ENCODE data around the gene TRIM62.

Gene TRIM62

DNA sequence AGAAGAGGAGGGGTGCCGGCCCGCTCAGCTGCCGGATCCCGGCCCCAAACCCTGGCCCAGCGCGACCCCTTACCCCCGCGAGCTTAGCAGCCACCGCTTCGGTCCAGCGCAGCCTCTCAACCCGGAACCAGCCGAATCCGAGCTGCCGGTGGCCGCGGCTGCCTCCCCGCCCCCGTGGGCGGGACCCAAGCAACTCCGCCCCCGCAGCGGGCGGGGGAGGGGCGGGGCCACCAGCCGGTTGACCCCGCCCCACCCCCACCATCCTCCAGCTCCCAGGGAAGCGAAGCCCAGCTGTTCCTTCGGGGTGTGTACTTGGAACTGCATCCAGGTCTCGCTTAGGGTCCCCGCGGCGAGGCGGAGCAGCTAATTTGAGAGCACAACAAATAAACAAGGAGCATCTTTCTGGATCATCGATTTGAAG lies at the start of gene TRIM62:
Gene TRIM62, minus strand, starts transcription at position 123 of the 421 bp plus-strand sequence. CDS start 611 bp downstream, outside the sequence.
- DNase-seq: peak; percentile 77

DNA sequence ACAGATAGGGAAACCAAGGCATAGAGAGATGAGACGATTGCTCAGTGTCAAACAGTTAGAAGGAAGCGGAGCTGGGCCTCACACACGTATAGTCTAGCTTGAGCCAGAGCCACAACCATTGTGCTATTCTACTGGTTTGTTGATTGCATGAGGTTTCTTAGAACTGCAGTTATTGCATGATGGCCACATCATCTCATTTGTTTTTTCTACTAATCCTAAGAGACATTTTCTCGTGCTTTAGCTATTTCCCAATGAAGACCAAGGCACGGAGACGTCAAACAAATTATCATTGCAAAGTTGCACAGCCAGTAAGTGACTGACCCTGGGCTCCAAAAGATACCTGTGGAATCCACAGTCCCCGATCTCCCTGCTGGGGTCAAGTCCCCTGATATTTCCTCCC lies 49.3 kb upstream of the TRIM62 start:
- DNase-seq: no peak

DNA sequence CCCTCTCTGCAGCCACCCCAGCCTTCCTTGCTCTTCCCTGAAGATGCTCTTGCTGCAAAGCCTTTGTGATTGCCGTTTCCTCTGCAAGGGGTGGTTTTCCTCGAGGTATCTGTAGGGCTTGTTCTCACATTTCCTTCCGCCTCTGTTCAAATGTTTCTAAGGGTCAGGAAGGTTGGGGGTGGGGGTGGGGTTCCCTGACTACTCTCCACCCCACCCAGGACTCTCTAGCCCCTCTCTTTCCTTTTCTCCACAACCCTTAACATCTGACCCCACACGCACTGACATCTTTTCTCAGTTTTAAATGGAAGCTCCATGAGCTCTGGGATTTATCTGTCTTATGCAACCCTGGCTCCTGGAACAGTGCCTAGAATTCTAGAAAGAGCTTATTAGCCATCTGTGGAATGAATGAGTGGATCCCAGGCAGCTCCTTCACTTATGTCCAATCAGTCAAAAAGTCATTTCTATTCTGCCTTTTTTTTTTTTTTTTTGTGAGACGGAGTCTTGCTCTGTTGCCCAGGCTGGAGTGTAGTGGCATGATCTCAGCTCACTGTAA lies 47.2 kb upstream of the TRIM62 start:
- no peak for DNase-seq

DNA sequence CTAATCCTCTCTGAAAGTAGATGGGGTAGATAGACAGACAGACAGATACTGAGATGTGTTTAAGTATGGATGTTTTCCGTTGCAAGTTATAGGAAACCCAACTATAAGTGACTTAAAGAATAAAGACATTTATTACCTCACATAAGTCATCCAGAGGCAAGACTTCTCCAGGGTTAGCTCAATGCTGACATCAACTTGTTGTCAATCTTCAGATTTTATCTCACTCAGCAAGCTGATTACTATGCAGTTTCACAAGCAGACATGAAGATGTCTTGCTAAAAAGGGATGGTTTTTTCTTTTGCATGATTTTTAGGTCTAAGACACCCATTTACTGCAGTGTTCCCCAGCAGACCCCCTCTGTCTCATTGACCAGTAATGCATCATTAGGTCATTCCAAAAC lies 43.7 kb upstream of the TRIM62 start:
- DNase-seq: no peak

DNA sequence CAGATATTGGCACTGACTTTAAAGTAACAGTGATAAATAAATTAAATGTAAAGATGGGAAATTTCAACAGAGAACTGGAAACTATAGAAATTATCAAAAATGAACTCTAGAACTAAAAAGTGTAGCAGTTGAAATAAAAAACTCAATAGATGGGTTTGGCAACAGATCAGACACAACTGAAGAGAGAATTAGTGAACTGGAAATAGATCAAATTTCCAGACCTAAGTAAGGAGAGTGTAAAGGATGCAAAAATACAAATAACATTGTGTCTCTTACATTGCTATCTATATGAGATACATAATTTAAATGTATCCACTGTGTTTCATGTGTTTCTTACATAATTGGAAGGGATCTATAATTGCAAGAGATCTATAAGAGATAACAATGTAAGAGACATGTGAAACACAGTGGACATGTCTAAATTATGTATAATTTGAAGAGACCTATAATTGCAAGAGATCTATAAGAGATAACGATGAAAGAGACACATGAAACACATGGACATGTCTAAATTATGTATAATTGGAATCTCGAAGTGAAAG lies 42.4 kb upstream of the TRIM62 start:
- no peak for DNase-seq

DNA sequence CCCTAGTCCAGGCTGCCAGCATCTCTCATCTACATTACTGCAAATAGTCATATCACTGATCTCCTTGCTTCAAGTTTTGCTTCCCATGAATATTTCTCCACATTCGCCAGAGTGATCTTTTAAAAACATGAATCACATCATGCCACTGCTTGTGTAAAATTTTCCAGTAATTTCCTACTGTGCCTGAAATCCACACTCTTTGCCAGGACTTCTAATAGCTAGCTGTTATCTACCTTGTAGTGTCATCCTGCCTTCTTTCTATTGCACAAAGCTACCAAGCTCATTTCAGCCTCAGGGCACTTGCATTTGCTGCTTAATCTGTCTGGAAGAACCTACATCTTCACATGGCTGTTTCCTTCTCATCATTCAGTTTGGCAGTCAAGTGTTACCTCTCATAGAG lies 40.5 kb upstream of the TRIM62 start:
- no peak for DNase-seq

DNA sequence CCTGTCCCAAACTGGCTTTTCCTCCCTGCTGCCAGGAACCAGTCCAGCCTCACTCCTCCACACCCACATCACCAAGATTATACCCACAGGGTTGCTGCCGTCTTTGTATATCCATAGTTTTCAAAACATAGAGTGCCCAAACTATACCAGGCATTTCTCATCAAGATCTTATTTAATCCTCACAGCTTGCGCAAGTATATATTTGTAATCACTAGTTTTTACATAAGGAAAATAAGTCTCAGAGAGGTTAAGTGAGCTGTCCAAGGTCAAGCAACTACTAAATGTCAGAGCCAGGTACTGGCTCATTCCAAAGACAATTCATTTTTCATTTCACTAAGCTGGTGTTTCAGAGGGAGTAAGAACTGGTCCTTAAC lies 39.5 kb upstream of the TRIM62 start:
- no peak for DNase-seq

DNA sequence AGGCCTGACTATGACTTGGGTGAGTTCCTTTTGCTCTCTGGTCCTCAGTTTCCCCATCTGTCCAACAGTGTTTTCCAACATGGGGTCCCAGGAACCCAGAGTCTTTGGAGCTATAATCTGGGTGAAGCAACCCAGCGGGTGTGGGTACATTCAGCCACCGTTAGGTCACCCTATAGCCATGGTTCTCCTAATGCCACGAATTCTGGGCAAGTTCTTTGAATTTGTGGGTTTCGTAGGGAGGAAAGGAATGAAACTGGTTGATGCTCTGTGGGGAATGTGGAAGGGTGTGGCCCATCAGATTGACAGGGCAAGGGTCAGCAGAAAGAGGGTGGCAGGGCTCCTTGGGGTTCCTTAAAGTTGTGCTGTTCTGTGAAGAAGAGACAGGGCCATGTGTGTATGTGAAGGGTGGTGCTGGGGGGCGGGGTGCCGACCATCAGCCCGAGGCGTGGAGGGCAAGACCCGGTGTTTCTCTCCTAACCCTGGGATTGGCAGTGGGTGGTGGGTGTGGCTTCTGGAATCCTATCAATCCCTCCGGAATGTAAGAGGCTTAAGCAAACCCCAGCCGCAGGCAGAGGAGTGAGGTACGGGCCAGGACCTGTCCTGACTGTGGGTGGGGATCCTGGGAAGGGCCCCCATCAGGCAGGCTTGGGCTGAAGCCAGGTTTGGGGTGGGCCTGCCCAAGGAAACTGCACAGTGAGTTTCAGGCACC lies 39.0 kb upstream of the TRIM62 start:
- DNase-seq: no peak

DNA sequence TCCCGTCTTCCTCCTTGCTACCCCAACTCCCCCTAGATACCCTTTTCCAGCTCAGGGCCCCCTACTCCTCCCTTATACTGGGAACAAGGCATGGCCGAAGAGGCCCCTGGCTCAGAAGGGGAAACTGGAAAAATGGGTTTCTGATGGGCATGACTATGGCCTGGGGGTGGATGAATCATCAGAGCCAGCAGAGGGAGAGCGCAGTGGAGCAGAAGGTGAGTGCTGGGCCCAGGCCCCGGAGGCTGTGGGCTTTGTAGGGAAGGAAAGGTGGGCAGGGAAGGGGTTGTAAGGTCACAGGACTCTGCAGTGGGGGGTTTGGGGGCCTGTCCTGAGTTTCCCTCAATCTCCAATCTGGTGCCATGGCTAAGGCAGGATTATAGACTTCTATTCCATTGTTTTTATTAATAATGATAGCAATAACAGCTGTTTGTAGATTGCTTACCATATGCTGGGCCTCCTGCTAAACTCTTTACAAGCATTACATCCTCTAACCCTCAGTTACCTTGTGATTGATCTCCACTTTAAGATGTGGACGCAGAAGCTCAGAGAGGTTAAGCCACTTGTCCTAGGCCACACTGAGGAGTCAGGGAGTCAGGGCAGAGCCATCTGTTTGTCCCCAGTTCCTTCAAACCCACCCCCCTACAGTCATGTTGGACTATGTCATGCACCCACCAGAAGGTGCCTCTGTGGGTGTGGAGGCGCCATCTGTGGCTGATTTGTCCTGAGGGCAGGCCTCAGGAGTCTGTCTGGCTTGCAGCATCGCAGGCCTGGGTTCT lies 38.2 kb upstream of the TRIM62 start:
- DNase-seq: no peak

DNA sequence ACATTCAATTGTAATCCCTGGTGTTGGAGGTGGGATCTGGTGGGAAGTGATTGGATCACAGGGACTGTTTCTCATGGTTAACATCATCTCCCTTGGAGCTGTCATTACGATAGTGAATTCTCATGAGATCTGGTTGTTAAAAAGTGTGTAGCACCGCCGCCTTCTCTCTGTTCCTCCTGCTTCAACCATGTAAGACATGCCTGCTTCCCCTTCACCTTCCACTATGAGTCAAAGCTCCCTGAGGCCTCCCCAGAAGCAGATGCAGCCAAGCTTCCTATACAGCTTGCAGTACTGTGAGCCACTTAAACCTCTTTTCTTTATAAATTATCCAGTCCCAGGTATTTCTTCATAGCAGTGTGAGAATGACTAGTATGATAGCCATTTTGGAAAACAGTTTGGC lies 30.1 kb upstream of the TRIM62 start:
- no peak for DNase-seq

DNA sequence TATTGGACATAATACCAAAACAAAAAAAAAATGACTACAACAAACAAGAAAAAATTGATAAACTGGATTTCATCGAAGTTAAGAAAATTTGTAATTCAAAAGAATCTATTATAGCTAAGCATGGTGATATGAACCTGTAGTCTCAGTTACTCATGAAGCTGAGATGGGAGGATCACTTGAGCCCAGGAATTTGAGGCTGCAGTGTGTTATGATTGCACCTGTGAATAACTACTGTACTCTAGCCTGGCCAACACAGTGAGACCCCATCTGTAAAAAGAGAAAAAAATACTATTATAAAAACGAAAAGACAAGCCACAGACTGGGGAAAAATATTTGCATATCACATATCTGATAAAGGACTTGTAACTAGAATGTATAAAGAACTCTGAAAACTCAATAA lies 24.5 kb upstream of the TRIM62 start:
- no peak for DNase-seq

DNA sequence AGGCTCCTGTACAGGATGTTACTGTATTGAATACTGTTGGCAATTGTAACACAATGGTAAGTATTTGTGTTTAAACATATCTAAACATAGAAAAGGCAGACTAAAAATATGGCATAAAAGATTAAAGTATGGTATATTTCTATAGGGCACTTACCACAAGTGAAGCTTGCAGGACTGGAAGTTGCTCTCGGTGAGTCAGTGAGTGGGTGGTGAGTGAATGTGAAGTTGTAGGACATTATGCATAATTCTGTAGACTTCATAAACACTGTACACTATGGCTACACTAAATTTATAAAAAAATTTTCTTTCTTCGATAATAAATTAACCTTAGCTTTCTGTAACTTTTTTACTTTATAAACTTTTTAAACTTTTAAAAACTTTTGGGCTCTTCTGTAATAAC lies 13.7 kb upstream of the TRIM62 start:
- no peak for DNase-seq

DNA sequence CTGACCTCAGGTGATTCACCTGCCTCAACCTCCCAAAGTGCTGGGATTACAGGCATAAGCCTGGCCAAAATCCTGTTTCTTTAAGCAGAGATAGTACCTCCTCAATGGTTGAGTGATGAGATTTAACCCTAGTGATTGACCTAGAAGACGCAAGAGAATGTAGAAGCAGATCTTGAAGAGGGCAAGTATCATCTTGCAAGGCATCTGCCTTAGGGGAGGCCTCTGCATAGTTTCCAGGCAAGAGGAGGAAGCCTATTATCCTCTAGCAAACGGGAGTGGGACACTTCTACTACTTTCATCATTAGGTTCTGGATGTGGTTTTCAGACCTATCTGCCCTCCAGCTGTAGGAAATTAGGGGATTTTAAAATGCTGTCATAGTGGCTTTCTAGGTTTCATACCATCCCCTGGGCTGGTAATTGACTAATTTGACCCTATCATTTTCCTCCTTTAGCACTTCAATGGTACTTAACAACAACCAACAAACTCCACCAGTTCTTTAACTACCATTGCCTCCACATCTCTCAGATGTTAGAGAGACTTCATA lies 10.0 kb upstream of the TRIM62 start:
- DNase-seq: no peak

DNA sequence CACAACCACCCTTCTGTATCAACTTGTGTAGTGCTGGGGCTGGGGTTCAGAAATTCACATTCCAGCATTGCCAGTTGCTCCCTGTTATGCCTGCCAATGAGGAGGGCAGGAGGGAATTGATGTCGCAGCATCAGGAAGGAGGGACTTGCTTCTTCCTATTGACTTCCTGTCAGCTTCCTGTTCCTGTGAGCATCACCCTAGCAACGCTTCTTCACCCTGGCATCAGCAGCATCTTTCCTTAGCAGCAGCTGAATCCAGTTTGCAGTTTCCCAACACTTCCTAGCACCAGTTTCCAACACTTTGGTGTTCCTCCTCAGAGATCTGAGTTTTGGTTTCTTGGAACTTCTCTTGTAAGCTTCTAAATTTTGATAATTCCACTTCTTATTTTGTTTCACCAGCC lies 8.9 kb upstream of the TRIM62 start:
- DNase-seq: no peak

DNA sequence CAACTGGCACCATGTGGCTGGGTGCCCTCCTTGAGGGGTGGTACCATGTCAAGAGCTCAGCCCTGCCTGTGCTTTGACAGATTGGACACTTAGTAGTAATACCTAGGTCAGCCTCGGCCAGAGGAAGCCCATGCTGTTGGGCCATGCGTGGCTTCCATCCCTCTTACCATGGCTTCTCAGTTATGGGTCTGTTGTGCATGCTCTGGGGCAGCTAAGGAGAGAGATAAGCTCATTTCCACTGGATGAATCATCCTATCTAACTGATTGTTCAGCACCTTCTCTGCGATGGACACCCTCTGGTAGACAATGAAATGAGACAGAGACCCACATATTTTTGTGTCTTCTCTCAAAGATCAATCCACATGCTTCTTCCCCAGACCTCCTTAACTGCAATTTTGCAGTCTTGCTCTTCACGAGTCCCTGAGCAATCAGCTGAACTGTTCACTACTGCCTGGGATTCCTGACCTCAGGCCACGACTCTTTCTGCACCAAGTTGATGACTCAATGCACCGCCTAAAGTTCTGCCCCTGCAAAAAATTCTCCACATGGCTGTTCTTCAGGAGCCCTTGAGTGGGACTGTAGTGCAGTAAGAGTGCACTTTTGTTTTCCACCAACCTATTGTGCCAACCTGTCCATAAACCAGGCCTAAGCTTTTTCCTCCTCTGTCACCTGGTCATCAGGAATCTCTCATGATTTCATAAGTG lies 6.9 kb upstream of the TRIM62 start:
- no peak for DNase-seq

DNA sequence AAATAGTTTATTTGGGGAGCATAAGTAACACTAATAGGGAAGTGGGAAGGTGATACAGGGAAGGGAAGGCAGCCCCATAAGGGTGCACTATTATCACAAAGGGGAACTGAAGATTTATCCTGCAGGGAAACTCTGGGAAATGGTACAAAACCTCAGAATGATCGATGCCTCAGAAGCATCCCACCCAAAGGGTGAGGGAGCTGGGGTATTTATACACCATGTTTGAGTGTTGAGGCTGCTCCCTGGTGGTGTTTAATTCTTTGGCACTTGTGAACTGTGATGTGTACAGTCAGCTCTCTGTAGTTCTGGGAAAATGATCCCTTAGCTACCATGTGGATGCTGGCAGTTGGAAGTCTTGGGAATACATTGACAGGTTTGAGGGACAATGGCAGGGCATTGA lies 5.1 kb upstream of the TRIM62 start:
- no peak for DNase-seq

DNA sequence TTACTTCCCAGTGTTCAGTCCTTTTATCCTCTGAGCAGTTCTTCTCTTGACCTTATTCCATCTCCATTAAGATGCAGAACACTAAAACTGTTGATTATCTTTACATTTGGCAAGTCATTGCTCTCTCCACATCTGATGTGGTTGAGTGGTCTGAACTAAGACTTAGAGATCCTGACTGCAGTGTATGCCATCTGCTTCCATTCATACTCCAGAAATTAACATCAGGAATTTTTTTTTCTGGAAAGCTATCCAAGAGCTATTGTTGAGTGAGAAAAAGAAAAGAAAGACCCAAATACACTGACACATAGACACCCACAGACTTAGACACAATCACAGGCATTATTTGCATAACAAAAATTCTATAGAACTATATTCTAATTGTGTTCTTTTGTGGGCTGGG lies 3.7 kb upstream of the TRIM62 start:
- DNase-seq: no peak

DNA sequence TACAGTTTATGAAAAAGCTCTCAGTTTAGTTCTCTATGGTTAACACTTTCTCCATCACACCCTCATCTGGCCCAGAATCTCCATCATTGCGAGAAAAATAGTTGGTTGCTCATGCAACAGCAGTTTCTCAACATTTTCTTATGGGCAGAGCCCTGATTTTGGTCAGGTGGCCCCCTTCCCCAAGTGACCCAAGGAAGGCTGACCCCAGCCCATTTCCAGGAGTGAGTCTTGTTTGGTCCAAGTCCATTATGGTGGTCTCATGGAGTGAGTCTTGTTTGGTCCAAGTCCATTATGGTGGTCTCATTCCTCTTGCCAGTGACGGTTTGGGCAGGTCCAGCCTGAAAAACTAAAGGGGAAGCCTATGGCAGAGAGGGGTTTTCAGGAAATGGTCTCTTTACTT lies 1.5 kb upstream of the TRIM62 start:
- no peak for DNase-seq

DNA sequence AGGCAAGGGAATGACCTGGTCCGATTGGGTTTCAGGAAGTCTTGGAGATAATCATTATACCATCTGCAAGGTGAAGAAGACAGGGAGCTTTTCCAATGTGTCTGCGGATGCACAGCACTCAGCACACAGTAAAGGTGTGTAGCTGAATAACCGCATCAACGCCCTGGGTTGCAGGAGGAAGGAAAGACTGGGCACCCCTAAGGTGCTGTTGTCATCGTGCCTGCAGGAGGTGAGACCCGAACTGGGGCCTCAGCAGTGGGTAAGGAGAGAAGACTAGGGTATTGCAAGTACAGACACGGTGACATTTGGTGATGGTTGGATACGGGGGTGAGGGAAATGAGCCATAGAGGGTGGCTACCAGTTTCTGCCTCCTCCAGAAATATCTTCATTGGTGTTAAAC lies 1.1 kb upstream of the TRIM62 start:
- DNase-seq: no peak

DNA sequence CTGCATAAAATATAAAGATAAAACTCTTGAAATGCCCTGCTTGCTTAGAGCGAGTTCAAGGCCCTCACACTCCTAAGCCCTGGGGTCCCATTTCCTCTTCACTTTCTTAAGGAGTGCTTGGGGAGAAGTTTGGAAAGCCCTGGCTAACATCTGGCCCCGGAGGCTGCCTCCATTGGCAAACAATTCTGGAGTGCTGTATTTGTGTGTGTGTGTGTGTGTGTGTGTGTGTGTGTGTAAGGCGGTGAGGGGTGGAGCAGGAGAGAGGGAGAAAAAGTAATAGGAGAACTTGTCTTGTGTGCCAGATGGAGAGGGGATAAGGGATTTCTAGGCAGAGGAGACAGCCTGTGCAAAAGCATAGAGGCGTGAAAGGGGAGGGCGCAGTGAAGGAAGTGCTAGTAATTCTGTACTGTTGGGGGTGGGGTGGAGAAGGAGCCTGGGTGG lies 578 bp upstream of the TRIM62 start:
- DNase-seq: no peak

DNA sequence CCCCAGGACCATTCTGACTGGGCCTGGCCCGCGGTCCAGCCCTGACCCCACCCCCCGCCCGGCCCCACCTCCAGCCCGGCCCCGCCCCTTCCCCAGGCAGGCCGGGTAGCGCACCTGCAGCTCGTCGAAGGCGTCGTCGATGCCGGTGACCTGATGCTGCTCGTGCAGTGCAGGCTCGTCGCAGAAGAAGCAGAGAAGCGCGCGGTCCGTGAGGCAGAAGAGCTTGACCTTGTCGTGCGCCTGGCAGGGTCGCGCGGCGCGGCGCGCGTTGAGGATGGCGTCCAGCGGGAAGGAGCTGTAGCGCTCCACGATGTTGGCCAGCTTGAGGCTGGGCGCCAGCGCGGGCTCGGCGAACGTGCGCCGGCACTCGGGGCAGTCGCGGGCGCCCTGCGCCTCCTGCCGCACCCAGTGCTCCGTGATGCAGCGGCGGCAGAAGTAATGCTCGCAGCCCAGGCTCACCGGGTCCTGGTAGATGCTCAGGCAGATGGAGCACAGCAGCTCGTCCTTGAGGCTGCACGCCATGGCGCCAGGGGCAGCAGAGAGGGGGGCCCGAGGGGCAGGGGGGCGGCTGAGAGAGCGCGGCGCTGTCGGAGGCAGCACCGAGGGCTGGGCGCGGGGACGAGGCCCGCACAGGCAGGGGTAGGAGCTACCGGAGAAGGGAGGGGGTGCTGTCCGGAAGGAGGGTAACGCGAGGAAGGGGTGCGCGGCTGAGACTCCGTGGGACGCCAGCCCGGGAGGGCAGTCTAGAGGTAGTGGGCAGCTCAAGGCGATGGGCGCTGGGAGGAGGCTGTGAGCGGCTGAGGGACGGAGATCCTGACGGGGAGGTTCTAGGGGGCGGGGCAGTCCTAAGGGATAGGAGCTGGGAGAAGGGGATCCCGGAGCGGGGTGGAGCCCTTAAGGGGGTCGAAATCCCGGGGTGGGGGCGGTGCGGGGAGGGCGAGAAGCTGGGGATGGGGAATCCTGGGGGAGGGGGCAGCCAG lies 642 bp downstream of the TRIM62 start:
- DNase-seq: peak; percentile 80

All from activated naive CD4-positive, alpha-beta T cell treated with anti-CD3 and anti-CD28 coated beads, Interleukin-2, amount 50 U/mL, for 16 hours (primary cell).